MM.1S (cell line): ENCODE data around the gene POLR2E.

ENCODE experiments used
- DNase-seq: peaks from one replicate; pipeline ENCODE4 v3.0.0-alpha.2; 2015
- H2AFZ ChIP-seq: fragments of 300-600 bp; sonication (generic); 2 replicates; pipeline ENCODE4 v1.6.0; 2016; ENCODE audit warnings: antibody characterized with exemption, low read length
- H3F3A ChIP-seq: fragments of 300-600 bp; sonication (generic); 2 replicates; pipeline ENCODE4 v1.6.1; 2016; ENCODE audit warnings: mild to moderate bottlenecking, antibody characterized with exemption, low read length, moderate library complexity, mixed read lengths; ENCODE audit not compliant: insufficient read depth
- H3K27ac ChIP-seq: fragments of 300-600 bp; sonication (generic); 2 replicates; pipeline ENCODE4 v1.5.1; 2016; ENCODE audit warnings: mild to moderate bottlenecking, low read length
- H3K27me3 ChIP-seq: fragments of 300-600 bp; sonication (generic); replicated peaks from 2 replicates; pipeline ENCODE4 v1.6.0; 2016; ENCODE audit warnings: low read length; ENCODE audit not compliant: insufficient read depth
- H3K36me3 ChIP-seq: fragments of 300-600 bp; sonication (generic); replicated peaks from 2 replicates; pipeline ENCODE4 v1.6.1; 2016; ENCODE audit warnings: mild to moderate bottlenecking, low read length, mixed read lengths; ENCODE audit not compliant: insufficient read depth
- H3K4me1 ChIP-seq: fragments of 300-600 bp; sonication (generic); 2 replicates; pipeline ENCODE4 v1.6.1; 2016; ENCODE audit warnings: low read length, mixed read lengths
- H3K4me2 ChIP-seq: fragments of 300-600 bp; sonication (generic); 2 replicates; pipeline ENCODE4 v1.6.0; 2016; ENCODE audit warnings: low read depth, low read length
- H3K4me3 ChIP-seq: fragments of 300-600 bp; sonication (generic); 2 replicates; pipeline ENCODE4 v1.5.1; 2016; ENCODE audit warnings: low read length, mixed read lengths
- H3K79me2 ChIP-seq: fragments of 300-600 bp; sonication (generic); 2 replicates; pipeline ENCODE4 v1.6.1; 2016; ENCODE audit warnings: mixed run types, low read length, mixed read lengths
- H3K9ac ChIP-seq: fragments of 300-600 bp; sonication (generic); 2 replicates; pipeline ENCODE4 v1.6.1; 2016; ENCODE audit warnings: low read length, mixed read lengths
- H3K9me2 ChIP-seq: fragments of 300-600 bp; sonication (generic); replicated peaks from 2 replicates; pipeline ENCODE4 v1.6.1; 2016; ENCODE audit warnings: mild to moderate bottlenecking, low read length, mixed read lengths; ENCODE audit not compliant: insufficient read depth
- H3K9me3 ChIP-seq: fragments of 300-600 bp; sonication (generic); replicated peaks from 2 replicates; pipeline ENCODE4 v1.6.1; 2016; ENCODE audit warnings: mild to moderate bottlenecking, low read length, mixed read lengths; ENCODE audit not compliant: insufficient read depth
- H4K20me1 ChIP-seq: fragments of 300-600 bp; sonication (generic); 2 replicates; pipeline ENCODE4 v1.6.1; 2016; ENCODE audit warnings: mild to moderate bottlenecking, low read length, moderate library complexity, mixed read lengths; ENCODE audit not compliant: insufficient read depth
- EZH2 ChIP-seq: fragments of 300-600 bp; sonication (generic); optimal IDR thresholded peaks from 2 replicates; pipeline ENCODE3; 2017; ENCODE audit warnings: low read depth, mild to moderate bottlenecking, antibody characterized with exemption, low read length, mixed read lengths
- EZH2phosphoT487 ChIP-seq: fragments of 300-600 bp; sonication (generic); IDR thresholded peaks from 2 replicates; pipeline ENCODE4 v1.6.1; 2018; ENCODE audit warnings: antibody characterized with exemption, low read length
- TF ChIP-seq, protein P1 (sequence below): fragments of 300-600 bp; sonication (generic); IDR thresholded peaks from 2 replicates; pipeline ENCODE4 v1.5.1; 2016; ENCODE audit warnings: antibody characterized with exemption, low read length, mixed read lengths

Gene POLR2E

DNA sequence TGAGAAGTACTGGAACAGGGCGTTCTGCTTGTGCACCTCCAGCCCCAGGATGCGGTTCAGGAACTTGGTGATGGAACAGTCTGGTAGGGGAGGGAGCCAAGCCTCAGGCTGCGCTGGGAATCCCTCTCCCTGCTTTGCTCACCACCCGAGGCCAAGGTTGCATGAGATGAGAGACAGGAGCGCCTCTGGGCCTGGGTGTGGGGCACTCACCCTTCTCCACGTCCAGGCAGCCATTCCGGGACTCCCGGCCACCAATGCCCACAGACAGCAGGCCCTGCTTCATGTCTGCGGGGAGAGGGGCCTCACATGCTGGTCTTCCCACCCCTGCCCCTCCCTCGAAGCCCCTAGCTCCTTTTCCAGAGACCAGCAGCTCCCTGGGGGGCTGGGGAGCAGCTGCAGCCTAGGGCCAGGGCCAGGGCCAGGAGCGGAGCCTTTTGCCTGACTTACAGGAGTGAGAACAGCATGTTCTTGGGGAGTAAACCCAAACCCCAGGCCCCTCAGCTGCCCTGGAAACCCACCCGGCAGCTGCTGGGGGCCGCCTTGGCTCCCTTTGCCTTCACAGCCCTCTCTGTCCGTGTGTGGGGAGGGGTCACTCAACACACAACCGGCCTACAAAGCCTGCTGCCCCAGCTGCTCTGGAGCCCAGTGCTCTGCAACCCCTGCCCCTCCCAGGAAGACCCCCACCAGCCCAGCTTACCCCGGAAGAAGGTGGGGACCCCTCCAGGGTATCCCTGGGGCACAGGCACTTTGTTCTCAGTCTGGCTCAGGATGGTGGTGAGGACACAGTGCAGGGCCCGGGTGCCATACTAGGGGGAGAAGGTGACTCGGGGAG lies 15.8 kb upstream of the POLR2E start:
- H3K27ac ChIP-seq, result no peak overlapping the region
- no peak overlapping the region for H2AFZ ChIP-seq
- H3K9me3 ChIP-seq, result no peaks in the 10 kb centered on the region
- 0 out of 2 replicates have a peak, but pooled peaks cover 3% of the 10 kb centered on the region for H3F3A ChIP-seq
- H3K4me1 ChIP-seq, result no peaks in the 10 kb centered on the region
- H3K36me3 ChIP-seq, result no peaks in the 10 kb centered on the region
- H3K4me3 ChIP-seq, result no peak overlapping the region
- no peak overlapping the region for H3K9ac ChIP-seq
- no peaks in the 10 kb centered on the region for H3K27me3 ChIP-seq
- H4K20me1 ChIP-seq, result no peaks in the 10 kb centered on the region
- H3K79me2 ChIP-seq, result peaks cover 9% of the 10 kb centered on the region; the same call in 1 of the 2 replicates
- no peak for DNase-seq
- no peaks in the 10 kb centered on the region for H3K9me2 ChIP-seq
- TF ChIP-seq, protein P1, sequence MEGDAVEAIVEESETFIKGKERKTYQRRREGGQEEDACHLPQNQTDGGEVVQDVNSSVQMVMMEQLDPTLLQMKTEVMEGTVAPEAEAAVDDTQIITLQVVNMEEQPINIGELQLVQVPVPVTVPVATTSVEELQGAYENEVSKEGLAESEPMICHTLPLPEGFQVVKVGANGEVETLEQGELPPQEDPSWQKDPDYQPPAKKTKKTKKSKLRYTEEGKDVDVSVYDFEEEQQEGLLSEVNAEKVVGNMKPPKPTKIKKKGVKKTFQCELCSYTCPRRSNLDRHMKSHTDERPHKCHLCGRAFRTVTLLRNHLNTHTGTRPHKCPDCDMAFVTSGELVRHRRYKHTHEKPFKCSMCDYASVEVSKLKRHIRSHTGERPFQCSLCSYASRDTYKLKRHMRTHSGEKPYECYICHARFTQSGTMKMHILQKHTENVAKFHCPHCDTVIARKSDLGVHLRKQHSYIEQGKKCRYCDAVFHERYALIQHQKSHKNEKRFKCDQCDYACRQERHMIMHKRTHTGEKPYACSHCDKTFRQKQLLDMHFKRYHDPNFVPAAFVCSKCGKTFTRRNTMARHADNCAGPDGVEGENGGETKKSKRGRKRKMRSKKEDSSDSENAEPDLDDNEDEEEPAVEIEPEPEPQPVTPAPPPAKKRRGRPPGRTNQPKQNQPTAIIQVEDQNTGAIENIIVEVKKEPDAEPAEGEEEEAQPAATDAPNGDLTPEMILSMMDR, result no peak
- no peak for TF ChIP-seq EZH2
- no peak for TF ChIP-seq EZH2phosphoT487
- no peak overlapping the region for H3K4me2 ChIP-seq

DNA sequence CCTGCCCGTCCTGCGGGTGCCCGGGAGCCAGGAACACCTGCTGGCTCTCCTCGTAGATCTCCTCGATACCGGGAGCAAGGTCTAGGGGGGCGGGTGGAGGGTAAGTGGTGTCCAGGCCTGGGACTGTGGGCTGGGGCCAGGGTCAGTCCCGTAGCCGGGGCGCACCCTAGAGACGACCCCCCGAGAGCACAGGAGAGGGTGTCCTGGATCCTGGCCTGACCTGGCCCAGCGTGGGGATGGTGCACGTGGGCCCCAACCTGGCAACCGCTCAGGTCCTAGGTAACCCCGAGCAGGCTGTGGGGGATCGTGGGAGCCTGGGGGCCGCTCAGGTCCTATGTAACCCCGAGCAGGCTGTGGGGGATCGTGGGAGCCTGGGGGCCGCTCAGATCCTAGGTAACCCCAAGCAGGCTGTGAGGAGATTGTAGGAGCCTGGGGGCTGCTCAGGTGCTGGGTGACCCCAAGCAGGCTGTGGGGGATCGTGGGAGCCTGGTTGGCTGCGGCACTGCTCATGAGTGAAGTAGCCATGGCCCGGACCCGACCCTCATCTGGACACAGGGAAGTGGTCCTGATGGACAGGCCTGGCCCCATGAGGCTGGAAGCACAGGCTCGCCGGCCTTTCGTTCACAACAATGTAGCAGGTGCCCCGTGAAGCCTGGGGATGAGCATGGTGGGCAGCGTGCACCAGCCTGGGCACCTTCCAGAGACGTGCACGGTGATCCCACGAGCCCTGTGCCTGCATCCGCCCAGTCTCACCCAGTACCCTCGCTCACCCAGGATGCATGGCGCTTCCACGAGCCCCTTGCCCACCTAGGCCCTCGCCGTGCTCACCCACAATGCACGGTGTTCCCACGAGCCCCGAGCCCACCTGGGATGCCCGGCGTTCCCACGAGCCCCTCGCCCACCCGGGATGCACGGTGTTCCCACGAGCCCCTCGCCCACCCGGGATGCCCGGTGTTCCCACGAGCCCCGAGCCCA lies 14.8 kb upstream of the POLR2E start:
- no peaks in the 10 kb centered on the region for H3K9me3 ChIP-seq
- H3K27me3 ChIP-seq, result no peaks in the 10 kb centered on the region
- TF ChIP-seq, protein P1, result no peak
- TF ChIP-seq EZH2phosphoT487, result no peak
- H3K36me3 ChIP-seq, result no peaks in the 10 kb centered on the region
- no peak overlapping the region for H3K27ac ChIP-seq
- no peak overlapping the region for H3K4me2 ChIP-seq
- H4K20me1 ChIP-seq, result no peaks in the 10 kb centered on the region
- DNase-seq, result no peak
- no peaks in the 10 kb centered on the region for H3K9me2 ChIP-seq
- H3K4me3 ChIP-seq, result no peak overlapping the region
- no peak overlapping the region for H3K9ac ChIP-seq
- no peaks in the 10 kb centered on the region for H3K4me1 ChIP-seq
- H3F3A ChIP-seq, result 0 out of 2 replicates have a peak, but pooled peaks cover 3% of the 10 kb centered on the region
- no peak overlapping the region for H2AFZ ChIP-seq
- peaks cover 19% of the 10 kb centered on the region for H3K79me2 ChIP-seq

DNA sequence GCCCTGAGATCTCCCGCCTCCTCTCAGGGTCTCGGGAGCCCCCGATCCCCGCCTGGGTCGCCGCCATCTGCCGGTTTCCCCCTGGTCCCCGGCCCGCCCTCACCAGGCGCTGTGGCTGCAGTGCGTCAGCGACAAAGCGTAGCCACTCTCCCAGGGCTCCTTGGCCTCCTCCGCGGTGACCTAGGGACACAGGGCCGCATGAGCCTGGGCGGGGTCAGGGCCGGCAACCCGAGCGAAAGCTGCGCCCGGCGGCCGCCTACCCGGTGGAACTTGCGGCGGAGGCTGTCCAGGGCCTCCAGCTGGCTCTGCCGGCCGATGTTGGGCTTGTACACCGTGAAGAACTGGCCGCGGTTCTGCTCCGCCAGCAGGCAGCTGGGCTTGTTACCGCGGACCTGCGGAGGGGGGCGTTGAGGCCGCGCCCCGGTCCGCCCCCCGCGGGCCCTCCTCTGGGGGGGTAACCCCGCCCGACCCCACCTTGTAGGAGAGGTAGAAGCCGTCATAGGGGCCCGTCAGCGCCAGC lies 13.9 kb upstream of the POLR2E start:
- Histone ChIP-seq H3K36me3 (no peaks in the 10 kb centered on the region), H3K9ac (no peak overlapping the region), H3K27me3 (no peaks in the 10 kb centered on the region), H3K27ac (no peak overlapping the region), H3F3A (0 out of 2 replicates have a peak, but pooled peaks cover 4% of the 10 kb centered on the region), H4K20me1 (no peaks in the 10 kb centered on the region), H2AFZ (no peak overlapping the region), H3K79me2 (peaks cover 22% of the 10 kb centered on the region), H3K4me1 (no peaks in the 10 kb centered on the region), H3K4me2 (no peak overlapping the region), H3K4me3 (no peak overlapping the region), H3K9me2 (no peaks in the 10 kb centered on the region), H3K9me3 (no peaks in the 10 kb centered on the region)
- TF ChIP-seq, protein P1, result no peak
- TF ChIP-seq EZH2phosphoT487 (no peak), EZH2 (no peak)
- no peak for DNase-seq
